Stomach (tissue), 4 donors: ENCODE data around the gene TMX1.

Source experiments
- CTCF ChIP-seq, 7 experiments: fragments of 450-650 bp in 4 of 7; fragments of 200-600 bp in 3 of 7; sonication (generic) in 3 of 7; IDR thresholded peaks; one replicate each; pipeline ENCODE4 v1.5.1; 2016 to 2019; ENCODE audit warnings: antibody characterized with exemption in 7 of 7, control low read depth in 2 of 7, mild to moderate bottlenecking in 1 of 7
- POLR2AphosphoS5 ChIP-seq, 3 donors: sonication (generic); formaldehyde crosslinking; IDR thresholded peaks; one replicate each; pipeline ENCODE4 v1.6.1; 2016; ENCODE audit warnings: antibody characterized with exemption in 3 of 3

GRCh38 chr14:51201890-51202289 lies 38.2 kb upstream of the TMX1 start:
- TF ChIP-seq CTCF (IDR thresholded peaks at IDR 0.05): no peak
- no peak for TF ChIP-seq POLR2AphosphoS5 (IDR thresholded peaks at IDR 0.05)
